NCI-H2196 treated with DMSO at 0.1 percent for 48 hours (cell line): ENCODE measurements around the gene SMYD3.

Source experiments
- DNase-seq: peaks from one replicate; lab custom pipeline; 2025; ENCODE audit not compliant: unreplicated experiment; lab: John Stamatoyannopoulos, UW

The SMYD3 gene

GRCh38 chr1:246418565-246419312 lies 88.3 kb downstream of the SMYD3 start:
- DNase-seq = no peak

DNA sequence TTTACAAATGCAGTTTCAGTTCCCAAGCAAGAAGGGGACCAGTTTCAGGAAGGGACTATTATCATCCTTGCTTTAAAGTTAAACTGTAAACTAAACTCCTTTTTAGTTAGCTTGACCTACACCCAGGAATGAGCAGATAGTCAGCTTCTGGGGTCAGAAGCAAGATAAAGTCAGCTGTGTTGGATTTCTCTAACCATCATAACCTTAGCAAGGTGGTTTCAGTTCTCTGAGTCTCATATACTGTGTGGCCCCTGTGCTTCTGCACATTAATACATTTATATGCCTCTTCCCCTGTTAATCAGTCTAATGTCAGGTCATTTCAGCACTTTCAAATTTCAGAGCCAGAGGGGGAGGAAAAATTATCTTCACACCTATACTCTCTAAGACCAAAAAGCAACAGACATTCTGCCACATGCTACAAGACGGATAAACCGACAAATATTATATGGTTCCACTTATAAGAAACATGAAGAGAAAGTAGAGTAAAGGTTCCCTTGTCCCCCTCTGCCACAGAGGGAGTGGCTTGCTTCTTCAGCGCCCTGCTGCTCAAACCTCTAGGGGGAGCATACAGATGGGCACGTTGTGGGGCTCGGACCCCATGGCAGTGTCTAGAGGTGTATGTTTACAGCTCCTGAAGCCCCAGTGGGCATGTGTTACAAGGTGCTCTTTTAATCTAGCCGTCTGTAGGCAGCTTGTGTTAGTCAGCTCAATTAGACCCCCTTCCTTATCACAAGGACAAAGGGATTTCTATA lies 89.1 kb downstream of the SMYD3 start:
- DNase-seq = no peak

DNA sequence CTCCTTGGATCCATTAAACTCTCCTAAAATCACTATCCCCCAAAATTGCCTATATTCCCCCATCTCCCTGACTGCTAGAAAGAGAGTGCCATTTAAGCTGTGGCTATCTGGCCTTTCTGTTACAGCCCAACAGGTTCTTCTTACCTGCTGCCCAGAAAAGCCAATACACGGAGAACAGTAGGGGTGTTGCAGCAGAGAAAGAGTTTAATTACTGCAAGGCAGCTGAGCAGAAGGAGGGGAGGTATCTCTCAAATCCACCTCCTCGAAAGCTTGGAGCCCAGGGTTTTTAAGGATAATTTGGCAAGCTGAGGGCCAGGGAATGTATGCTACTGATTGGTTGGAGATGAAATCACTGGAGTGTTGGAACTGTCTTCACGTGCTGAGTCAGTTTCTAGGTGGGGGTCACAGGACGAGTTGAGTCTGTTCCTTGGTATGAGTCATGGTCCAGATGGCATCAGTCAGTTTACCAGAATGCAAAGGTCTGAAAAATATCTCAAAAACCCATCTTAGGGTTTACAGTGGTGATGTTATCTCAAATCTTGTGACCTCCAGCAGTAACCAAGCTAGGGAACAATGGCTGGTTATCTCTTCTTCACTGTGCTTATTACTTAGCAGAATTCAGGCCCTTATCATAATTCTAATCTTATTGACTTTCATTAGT lies 89.8 kb downstream of the SMYD3 start:
- no peak for DNase-seq

DNA sequence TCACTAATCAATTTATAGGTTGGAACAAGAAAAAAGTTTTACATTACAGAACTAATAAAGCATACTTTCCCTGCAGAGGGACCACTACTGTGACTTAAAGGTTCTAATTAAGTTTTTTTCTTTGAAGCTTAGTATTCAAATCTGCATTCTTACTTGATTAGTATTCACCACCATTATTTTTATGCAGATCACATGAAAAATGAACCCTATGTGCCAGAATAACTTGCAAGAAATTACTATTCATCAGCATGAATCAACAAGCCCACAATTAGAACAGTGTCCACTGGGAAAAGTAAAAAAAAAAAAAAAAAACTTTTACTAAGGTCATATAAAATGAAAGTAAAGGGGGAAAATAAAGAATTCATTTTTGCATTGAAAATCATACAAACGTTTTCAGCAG lies 90.8 kb downstream of the SMYD3 start:
- no peak for DNase-seq

GRCh38 chr1:246415028-246415427 lies 92.1 kb downstream of the SMYD3 start:
- no peak for DNase-seq

DNA sequence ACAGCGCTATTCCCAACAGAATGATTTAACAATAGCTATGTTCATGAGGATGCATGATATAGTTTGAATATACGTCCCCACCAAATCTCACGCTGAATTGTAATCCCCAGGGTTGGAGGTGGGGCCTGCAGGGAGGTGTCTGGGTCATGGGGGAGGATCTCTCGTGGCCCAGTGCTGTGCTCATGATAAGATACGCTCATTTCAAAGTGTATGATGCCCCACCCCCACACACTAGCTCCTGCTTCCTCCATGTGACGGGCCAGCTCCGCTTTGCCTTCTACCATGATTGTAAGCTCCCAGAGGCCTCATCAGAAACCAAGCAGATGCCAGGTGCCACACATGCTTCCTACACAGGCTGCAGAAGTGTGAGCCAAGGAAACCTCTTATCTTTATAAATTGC lies 93.6 kb downstream of the SMYD3 start:
- DNase-seq = no peak

- no peak for DNase-seq
These were observed 103.0 kb downstream of the SMYD3 start for GRCh38 chr1:246404078-246404477.

DNA sequence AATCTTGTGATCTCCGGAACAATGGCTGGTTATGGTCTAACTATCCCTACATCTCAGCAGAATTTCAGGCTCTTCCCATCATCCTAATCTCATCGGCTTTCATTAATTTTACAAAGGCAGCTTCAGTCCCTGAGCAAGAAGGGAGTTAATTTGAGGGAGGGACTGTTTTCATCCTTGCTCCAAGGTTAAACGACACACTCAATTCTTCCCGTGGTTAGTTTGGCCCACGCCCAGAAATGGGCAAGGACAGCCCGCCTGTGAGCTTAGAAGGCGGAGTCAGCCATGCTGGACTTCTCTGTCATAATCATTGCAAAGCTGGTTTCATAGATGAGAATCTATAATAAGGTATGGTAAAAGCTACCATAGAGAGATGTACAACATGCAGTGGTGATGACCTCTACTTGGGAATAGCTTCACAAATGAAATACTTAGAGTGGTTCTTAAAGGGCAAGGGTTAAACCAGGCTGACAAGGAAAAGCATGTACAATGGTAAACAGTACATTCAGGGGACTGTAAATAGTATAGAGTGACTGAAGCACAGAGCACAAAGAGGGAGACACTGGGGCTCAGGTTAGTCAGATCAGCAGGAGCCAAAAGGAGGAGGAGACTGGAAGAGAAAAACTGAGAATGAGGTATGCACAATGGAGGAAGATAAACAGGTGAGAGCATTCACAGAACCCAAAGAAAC lies 108.8 kb downstream of the SMYD3 start:
- no peak for DNase-seq

- DNase-seq = no peak
These were observed 110.0 kb downstream of the SMYD3 start for GRCh38 chr1:246397046-246397445.

GRCh38 chr1:246396322-246396721 lies 110.8 kb downstream of the SMYD3 start:
- no peak for DNase-seq

DNA sequence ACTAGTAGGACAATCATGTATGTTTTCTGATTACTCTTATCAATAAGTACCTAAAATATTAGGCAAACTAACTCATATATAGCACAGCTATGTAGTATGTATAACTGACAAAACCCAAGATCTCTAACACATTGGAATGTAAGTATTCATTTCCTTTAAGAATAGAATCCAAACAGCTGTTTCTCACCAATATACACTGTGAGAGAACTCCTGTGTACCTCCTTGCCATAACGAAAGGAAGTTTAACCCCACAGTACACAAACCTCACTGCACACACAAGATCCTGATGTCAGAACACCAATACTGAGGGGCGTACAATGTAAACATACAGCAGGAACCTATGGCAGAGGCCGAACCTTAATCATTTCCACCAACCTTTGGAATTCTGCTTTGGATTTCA lies 113.0 kb downstream of the SMYD3 start:
- DNase-seq = no peak

GRCh38 chr1:246390855-246391254 lies 116.2 kb downstream of the SMYD3 start:
- no peak for DNase-seq

- no peak for DNase-seq
These were observed 122.5 kb downstream of the SMYD3 start for GRCh38 chr1:246384616-246385015.

GRCh38 chr1:246383791-246384190 lies 123.3 kb downstream of the SMYD3 start:
- no peak for DNase-seq

DNA sequence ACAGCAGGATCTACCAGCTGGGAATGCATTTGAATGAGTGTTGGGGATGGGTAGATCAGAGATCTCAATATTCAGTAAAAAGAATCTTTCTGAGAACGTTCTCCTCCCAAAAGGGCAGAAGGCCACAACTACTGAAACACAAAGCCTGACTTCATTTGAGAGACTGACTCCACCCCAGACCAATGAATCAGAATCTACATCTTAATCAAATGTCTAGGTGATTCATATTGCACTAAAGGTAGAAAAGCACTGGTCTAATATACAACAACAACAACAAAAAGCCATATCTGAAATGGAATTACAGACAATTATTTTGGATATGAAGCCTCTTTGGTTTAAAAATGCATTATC lies 123.9 kb downstream of the SMYD3 start:
- no peak for DNase-seq

- DNase-seq = no peak
These were observed 124.4 kb downstream of the SMYD3 start for GRCh38 chr1:246382589-246383238.

DNA sequence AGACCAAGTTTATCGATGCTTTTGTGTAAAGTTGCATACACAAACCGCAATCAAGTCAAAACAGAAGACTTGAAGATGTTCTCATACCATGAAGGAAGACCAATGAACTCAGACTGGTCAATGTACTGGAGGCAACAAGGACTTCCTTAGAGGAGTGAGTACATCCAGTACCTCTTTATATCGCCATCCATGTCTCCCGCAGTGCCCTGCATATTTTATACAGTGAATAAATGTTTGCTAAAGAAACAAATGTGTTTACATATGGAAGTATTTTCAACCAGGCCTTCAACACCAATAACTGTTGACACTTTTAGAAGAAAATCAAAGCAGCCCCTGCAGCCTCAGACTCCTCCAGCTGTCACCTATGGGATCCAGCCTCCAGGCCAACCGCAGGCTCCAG lies 125.6 kb downstream of the SMYD3 start:
- no peak for DNase-seq

DNA sequence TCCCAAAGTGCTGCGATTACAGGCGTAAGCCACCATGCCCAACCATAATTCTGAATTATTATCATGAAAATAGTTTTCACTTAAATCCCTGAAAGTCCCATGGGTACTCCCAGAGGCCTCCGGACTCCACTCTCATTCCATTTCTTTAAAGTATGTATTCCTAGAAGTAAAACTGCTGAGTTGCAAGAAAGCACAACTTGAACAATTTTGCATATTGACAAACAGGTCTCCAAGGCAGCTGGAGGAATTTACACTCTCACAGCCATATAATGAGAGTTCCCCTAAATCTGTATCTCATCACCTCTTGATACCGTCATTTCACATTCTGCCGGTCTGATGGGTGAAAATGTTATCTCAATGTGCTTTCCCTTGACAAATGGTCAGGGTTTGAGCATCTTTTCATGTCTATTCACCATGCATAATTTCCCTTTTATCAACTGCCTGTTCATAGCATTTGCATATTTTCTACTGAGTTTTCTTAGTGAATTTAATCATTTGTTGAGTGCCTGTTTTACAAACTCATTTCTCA lies 129.4 kb downstream of the SMYD3 start:
- DNase-seq = no peak

DNA sequence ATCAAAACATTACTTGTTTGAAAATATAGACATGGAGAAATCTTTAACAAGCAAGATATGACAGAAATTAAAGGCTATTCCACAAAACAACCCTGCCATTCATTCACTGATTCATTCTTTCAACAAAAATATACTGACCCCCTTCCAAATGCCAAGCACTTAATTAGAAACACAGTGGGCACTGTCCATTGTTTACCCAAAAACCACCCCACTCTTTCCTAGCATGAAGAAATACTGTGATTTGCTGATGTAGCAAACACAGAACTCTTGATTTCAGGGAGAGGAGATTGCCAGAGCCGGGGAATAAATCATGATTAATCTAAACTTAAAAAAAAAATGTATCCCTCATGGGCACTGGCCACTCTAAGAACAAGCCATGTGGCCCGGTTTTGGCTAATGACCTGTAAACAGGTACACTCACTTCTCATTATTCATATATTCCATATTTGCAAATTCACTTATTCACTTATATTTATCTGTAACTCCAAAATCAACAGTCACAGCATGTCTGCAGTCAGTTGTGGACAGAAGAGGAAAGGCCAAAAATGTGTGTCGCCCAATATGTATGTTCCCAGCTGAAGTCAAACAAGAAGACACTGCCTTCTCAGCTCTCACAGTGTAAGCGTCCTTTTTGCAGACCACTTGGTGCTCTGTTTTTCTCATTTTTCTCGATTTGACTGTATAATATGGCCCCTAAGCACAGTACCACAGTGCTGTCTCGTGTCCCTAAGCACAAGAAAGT lies 133.1 kb downstream of the SMYD3 start:
- DNase-seq = no peak

DNA sequence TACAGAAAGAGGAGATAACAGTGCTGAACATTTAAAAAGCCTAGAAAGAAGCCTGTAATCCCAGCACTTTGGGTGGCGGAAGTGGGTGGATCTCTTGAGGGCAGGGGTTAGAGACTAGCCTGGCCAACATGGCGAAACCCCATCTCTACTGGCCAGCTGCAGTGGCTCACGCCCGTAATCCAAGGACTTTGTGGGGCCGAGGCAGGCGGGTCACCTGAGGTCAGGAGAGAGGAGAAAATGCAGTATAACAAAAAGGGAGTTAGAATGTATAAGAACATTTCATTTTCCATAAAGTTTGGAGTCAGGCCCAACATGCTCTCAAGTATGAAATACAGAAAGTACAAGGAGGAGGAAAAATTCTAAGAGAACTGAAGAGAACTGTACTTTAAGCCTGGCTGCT lies 134.5 kb downstream of the SMYD3 start:
- DNase-seq = no peak
